Peyer's patch (tissue), 4 donors: ENCODE data around the gene IMMP2L.

Experiments used
- CTCF ChIP-seq, 6 experiments: fragments of 450-650 bp in 4 of 6; fragments of 200-600 bp in 2 of 6; sonication (generic) in 1 of 6; IDR thresholded peaks; one replicate each; pipeline ENCODE4 v1.5.1; 2017 to 2019; ENCODE audit warnings: antibody characterized with exemption in 6 of 6, mild to moderate bottlenecking in 3 of 6, moderate library complexity in 1 of 6
- POLR2A ChIP-seq, 2 donors: fragments of 450-650 bp; IDR thresholded peaks; one replicate each; pipeline ENCODE4 v1.5.1; 2017; ENCODE audit warnings: antibody characterized with exemption in 2 of 2, mild to moderate bottlenecking in 2 of 2, moderate library complexity in 2 of 2

GRCh38 chr7:110973196-110973990 is 588.9 kb downstream of the IMMP2L start:
- TF ChIP-seq CTCF (IDR thresholded peaks at IDR 0.05) (no peak), POLR2A (IDR thresholded peaks at IDR 0.05) (no peak)
